A549 (cell line): ENCODE results near the gene TBL1Y.

Experiments used
- CBX2 ChIP-seq: fragments of 200-600 bp; sonication (generic); IDR thresholded peaks from 2 replicates; pipeline ENCODE4 v1.6.1; 2016; ENCODE audit warnings: low read depth, mild to moderate bottlenecking, borderline replicate concordance
- CEBPB ChIP-seq, 2 experiments: fragments of >200 bp in 1 of 2; sonication (Bioruptor Twin) in 1 of 2; formaldehyde crosslinking in 1 of 2; IDR thresholded peaks; 2 replicates each; pipeline ENCODE4 v1.6.1; 2012 to 2016
- CTCF ChIP-seq: fragments of >200 bp; sonication (Bioruptor Twin); formaldehyde crosslinking; IDR thresholded peaks from 3 replicates; pipeline ENCODE4 v1.5.1; 2016
- GATA3 ChIP-seq: IDR thresholded peaks from 2 replicates; pipeline ENCODE4 v1.6.1; 2012; ENCODE audit warnings: borderline replicate concordance
- POLR2A ChIP-seq: IDR thresholded peaks from 2 replicates; pipeline ENCODE4 v1.6.1; 2012; ENCODE audit warnings: mild to moderate bottlenecking, low read length
- USF2 ChIP-seq: fragments of 450-650 bp; IDR thresholded peaks from 2 replicates; pipeline ENCODE4 v1.6.1; 2014; ENCODE audit warnings: antibody characterized with exemption
- ZFP36 ChIP-seq: fragments of 450-650 bp; IDR thresholded peaks from 2 replicates; pipeline ENCODE4 v1.6.1; 2014; ENCODE audit warnings: borderline replicate concordance; ENCODE audit not compliant: partially characterized antibody

- TF ChIP-seq ZFP36 (no peak), CTCF (no peak), CEBPB (IDR thresholded peaks at IDR 0.05) (no peak), CBX2 (no peak), USF2 (no peak), POLR2A (no peak), GATA3 (no peak)
These were observed 130.2 kb downstream of the TBL1Y start for GRCh38 chrY:7040662-7041061.
